NCI-H226 (cell line): ENCODE data around the gene RAD51AP2.
"Not testable (repeated sequence)": the region's sequence is repeated elsewhere in the genome, so short reads cannot be mapped to it uniquely, and the experiment has no call there.

Experiments used
- DNase-seq: peaks from one replicate; pipeline ENCODE4 v3.0.0-alpha.2; 2015

RAD51AP2 gene

GRCh38 chr2:17536416-17536815 is 18.2 kb upstream of the RAD51AP2 start:
- DNase-seq, result no peak

DNA sequence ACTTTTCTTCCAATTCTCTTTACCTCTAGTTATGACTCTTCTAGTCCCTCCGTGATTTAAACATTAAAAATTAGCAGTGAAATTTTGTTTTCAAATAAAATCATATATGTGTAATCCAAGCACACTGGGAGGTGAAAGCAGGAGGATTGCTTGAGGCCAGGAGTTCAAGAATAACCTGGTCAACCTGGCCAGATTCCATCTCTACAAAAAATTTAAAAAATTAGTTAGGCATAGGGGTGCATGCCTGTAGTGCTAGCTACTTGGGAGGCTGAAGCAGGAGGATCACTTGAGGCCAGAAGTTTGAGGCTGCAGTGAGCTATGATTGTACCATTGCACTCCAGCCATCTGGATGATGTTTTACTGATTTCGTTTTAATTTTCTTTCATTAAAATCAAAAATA is 15.3 kb upstream of the RAD51AP2 start:
- DNase-seq, result no peak

DNA sequence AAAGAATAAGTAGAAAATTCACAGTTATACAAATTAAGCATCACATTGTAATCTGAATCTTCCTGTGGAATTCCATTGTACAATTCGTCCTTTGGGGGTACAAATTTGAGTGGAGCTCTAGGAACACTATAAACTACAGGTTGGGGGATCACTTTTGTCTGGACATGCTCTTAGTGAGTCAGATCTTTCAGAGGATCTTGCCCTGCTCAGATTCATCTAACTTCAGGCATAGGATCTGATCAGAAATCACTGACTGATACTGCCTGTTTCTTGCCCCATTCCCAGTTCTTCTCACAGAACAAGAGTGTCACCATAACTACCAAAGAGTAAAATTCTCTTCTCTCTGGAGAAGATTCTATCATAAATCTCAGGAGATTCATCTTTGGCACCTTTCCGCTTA is 11.5 kb upstream of the RAD51AP2 start:
- DNase-seq, result no peak

GRCh38 chr2:17522303-17522702 is 4.1 kb upstream of the RAD51AP2 start:
- no peak for DNase-seq

- DNase-seq, result no peak
These were observed 3.4 kb upstream of the RAD51AP2 start for GRCh38 chr2:17521621-17522020.

GRCh38 chr2:17520761-17521160 is 2.5 kb upstream of the RAD51AP2 start:
- DNase-seq, result no peak

DNA sequence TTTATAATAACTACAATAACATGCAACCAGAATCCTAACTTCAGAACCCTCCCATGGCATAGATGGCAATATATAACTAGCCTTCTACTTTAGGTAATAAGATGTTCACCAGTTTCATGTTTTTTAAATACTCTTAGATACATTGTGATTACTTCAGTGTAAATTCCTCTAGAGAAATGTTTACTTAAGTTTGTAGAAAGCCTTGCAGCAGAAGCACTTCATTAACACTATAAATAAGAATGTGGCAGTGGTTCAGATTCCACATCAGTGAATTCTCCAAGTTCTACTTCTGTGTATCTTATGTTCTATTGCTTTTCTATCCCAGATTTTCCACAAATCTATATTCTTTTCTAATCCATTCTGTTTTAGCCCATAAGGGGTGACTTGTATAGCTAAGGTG is 1.2 kb upstream of the RAD51AP2 start:
- no peak for DNase-seq

DNA sequence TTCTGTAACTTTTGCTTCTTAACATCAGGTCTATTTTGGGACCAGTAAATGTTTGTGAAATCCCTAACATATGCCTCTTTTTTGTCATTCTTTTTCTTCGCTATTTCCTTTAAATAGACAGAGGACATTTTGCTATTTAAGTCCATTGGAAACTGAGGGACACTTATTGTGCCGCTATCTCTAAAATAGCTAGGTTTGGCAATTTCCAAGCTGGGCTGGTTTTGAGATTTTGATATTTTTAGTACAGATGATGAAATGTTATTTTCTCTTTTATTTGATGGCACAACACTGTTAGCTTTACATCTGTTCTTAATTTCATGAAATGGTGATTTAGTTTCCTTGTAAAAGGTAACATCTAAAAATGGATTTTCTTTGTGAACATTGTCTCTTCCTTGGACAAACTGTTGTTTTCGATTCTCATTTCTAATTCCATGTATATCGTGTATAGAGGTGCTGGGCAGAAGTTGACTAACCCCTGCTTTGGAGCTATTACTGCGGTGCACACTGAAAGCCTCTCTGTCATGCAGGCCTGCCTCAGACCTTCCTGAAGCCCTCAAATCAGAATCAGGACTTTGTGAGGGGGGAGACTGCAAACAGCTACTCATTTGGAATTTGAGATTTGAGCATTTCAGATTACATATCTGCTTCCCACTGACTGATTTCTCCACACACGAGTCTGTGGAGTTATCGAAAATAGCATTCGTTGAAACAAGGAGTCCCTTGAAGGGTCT is 594 bp downstream of the RAD51AP2 start:
- no peak for DNase-seq

- no peak for DNase-seq
These were observed 2.6 kb downstream of the RAD51AP2 start for GRCh38 chr2:17515652-17516051.

- DNase-seq, result peak; percentile 64
These were observed 11.3 kb downstream of the RAD51AP2 start for GRCh38 chr2:17506736-17507616.

GRCh38 chr2:17497718-17498117 is 20.5 kb downstream of the RAD51AP2 start:
- no peak for DNase-seq

DNA sequence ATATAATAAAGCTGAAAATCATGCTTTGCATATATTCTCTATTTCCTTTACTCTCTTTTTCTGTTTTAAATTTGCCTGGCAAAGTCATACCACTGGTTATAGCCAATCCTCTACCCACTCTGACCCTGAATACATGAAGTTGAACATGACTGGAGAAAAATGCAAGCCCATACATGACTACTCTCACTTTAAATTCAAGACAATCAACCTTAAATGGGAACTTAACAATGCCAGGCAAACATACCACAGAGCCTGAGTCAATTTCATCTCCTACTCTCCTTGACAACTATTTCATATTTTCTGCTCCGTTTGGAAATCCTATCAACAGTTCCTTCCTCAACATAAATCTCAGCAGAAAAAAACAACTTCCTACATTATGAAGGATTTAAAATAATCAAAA is 22.6 kb downstream of the RAD51AP2 start:
- DNase-seq, result peak; percentile 12

DNA sequence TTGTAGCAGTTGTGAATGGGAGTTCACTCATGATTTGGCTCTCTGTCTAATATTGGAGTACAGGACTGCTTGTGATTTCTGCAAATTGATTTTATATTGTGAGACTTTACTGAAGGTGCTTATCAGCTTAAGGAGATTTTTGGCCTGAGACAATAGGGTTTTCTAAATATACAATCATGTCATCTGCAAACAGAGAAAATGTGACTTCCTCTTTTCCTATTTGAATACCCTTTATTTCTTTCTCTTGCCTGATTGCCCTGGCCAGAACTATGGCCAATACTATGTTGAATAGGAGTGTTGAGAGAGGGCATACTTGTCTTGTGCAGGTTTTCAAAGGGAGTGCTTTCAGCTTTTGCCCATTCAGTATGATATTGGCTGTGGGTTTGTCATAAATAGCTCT is 28.1 kb downstream of the RAD51AP2 start:
- DNase-seq, result not testable (repeated sequence)

- not testable (repeated sequence) for DNase-seq
These were observed 29.6 kb downstream of the RAD51AP2 start for GRCh38 chr2:17488610-17489009.

GRCh38 chr2:17483496-17483895 is 34.7 kb downstream of the RAD51AP2 start:
- DNase-seq, result no peak

DNA sequence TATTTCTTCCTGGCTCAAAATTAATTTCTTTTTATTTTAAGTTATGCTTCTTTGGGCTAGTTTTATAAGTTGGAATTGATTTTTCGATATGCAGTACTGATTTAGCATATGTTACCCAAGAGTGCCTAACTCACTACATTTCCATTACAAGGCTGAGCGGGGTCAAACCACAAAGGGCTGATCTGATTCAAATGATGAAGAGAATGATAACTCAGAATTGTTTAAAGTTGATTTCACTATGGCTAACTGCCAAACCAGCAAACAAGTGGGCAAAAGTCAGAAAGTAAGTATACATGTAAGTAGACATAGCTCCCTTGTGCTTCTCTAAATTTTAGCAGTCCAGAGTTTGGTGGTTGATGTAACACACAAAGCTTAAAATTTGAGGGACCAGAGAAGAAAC is 35.6 kb downstream of the RAD51AP2 start:
- no peak for DNase-seq

- no peak for DNase-seq
These were observed 38.4 kb downstream of the RAD51AP2 start for GRCh38 chr2:17479875-17480274.

DNA sequence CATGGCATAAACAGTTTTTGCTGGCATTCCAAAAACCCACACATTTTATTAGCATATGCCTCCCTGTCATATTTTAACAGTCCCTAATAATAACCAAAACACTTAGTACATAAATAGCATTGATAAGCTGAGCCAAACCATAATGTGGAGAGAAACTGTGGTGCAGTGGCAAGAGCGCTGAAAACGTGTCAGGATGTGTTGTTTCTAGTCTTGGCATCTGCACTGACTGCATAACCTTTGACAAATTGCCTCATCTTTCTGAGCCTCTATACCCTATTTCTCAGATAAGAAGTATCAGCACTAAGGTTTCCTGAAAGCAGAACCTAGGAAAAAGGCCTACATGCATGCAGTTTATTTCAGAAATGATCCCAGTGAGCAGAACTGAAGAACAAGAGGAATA is 41.4 kb downstream of the RAD51AP2 start:
- no peak for DNase-seq

DNA sequence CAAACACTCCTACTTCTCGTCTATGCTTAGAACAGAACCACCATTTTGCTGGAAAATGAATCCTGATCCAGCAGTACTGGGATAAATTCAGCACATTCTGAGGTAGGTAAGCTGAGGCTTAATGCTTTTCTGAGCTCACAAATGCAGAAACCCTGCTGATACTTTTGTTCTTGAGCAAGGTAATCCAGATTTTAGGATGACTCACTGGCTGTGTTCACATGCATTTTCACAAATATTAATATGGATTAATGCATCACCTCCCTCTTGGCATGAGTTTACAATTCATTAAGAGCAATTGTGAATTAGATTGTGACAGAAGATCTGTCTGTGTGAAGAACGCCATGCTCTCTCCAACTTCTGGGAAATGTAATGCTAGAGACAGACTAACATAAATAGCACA is 42.2 kb downstream of the RAD51AP2 start:
- no peak for DNase-seq

- peak; percentile 37 for DNase-seq
These were observed 43.0 kb downstream of the RAD51AP2 start for GRCh38 chr2:17475286-17475685.

- no peak for DNase-seq
These were observed 46.3 kb downstream of the RAD51AP2 start for GRCh38 chr2:17471979-17472378.

- peak; percentile 27 for DNase-seq
These were observed 47.2 kb downstream of the RAD51AP2 start for GRCh38 chr2:17470855-17471641.

GRCh38 chr2:17461087-17461475 is 57.2 kb downstream of the RAD51AP2 start:
- no peak for DNase-seq
